Gastroesophageal sphincter (tissue), 3 donors: Measurements from ENCODE around the gene EMX1.

Experiments used
- CTCF ChIP-seq, 4 experiments: fragments of 200-600 bp in 2 of 4; fragments of 450-650 bp in 2 of 4; sonication (generic) in 1 of 4; IDR thresholded peaks; one replicate each; pipeline ENCODE4 v1.5.1; 2017 to 2019; ENCODE audit warnings: antibody characterized with exemption in 4 of 4, mild to moderate bottlenecking in 2 of 4, moderate library complexity in 2 of 4
- EP300 ChIP-seq: sonication (generic); formaldehyde crosslinking; IDR thresholded peaks from one replicate; pipeline ENCODE4 v1.6.1; 2017; ENCODE audit warnings: antibody characterized with exemption, mild to moderate bottlenecking
- POLR2A ChIP-seq, 2 donors: fragments of 450-650 bp; IDR thresholded peaks; one replicate each; pipeline ENCODE4 v1.6.1; 2017; ENCODE audit warnings: antibody characterized with exemption in 2 of 2, mild to moderate bottlenecking in 2 of 2, moderate library complexity in 1 of 2
- POLR2AphosphoS5 ChIP-seq: sonication (generic); formaldehyde crosslinking; IDR thresholded peaks from one replicate; pipeline ENCODE4 v1.6.1; 2017; ENCODE audit warnings: antibody characterized with exemption

GRCh38 chr2:72981536-72981935, 64.2 kb downstream of the EMX1 start:
- TF ChIP-seq CTCF (IDR thresholded peaks at IDR 0.05) = no peak
- TF ChIP-seq EP300 = no peak
- TF ChIP-seq POLR2A (IDR thresholded peaks at IDR 0.05) = no peak
- no peak for TF ChIP-seq POLR2AphosphoS5
